ENCODE data around the gene VIPAS39.
A peak's percentile ranks its signal among the peaks of the same experiment; 100 is the strongest.

The VIPAS39 gene

GRCh38 chr14:77378701-77379100, 78.7 kb downstream of the VIPAS39 start:
- no peak overlapping the region for H3K4me3 ChIP-seq (ENCODE audit: low read depth, low read length)
- no peak for TF ChIP-seq CTCF (IDR thresholded peaks at IDR 0.05; ENCODE audit: low read depth, low read length, missing control alignments)
- in situ Hi-C loops (cut with HindIII; ENCODE audit: low sequenced_read_pairs) = no loop called here
- DNase-seq (ENCODE audit: low read depth) = no peak

DNA sequence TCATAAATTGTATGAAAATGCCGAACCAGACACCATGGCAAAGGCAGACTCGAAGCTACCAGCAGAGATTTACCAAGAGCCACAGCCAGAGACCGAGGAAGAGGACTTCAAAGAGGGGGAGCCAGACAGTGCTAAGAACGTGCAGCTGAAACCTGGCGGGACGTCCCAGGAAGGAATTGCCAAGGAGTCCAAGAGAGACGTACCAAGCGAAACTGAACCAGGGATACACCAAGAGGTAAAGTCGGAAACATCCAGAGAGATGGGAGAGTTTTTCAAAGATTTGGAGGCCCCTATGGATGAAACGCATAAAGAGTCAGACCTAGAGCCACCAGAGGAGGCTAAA, 79.9 kb downstream of the VIPAS39 start:
- in situ Hi-C loops (cut with HindIII; ENCODE audit: low sequenced_read_pairs) = no loop called here
- no peak for DNase-seq (ENCODE audit: low read depth)
- peak overlapping the region; percentile 72 for H3K4me3 ChIP-seq (ENCODE audit: low read depth, low read length)
- no peak for TF ChIP-seq CTCF (IDR thresholded peaks at IDR 0.05; ENCODE audit: low read depth, low read length, missing control alignments)

- TF ChIP-seq CTCF (IDR thresholded peaks at IDR 0.05; ENCODE audit: low read depth, low read length, missing control alignments) = peak; percentile 30
- DNase-seq (ENCODE audit: low read depth) = peak; percentile 55
- in situ Hi-C loops (cut with HindIII; ENCODE audit: low sequenced_read_pairs) = no loop called here
- peak within 1 kb of the TSS; percentile 72 for H3K4me3 ChIP-seq (ENCODE audit: low read depth, low read length)
Measured at GRCh38 chr14:77376771-77377501, 80.5 kb downstream of the VIPAS39 start, which contains the start of the genes SAMD15 and TMED8. TSS of gene SAMD15 (plus strand) at chr14:77377379. CDS start at chr14:77377419, 40 bp downstream. TSS of gene TMED8 (minus strand) at chr14:77377094. CDS start at chr14:77377053, 41 bp downstream.

Measured in astrocyte of the cerebellum (primary cell).